ENCODE measurements around the gene PRKN. TPM values are rescaled to one million over a fixed set of nuclear protein-coding genes. Genes with fewer than 3 reads are reported as not detected.
"Not testable (repeated sequence)": the region's sequence is repeated elsewhere in the genome, so short reads cannot be mapped to it uniquely, and the experiment has no call there.

The PRKN gene
- total RNA-seq, 4 donors from 2014 or later = 8.4 to 44.8 (median 12.6) TPM

DNA sequence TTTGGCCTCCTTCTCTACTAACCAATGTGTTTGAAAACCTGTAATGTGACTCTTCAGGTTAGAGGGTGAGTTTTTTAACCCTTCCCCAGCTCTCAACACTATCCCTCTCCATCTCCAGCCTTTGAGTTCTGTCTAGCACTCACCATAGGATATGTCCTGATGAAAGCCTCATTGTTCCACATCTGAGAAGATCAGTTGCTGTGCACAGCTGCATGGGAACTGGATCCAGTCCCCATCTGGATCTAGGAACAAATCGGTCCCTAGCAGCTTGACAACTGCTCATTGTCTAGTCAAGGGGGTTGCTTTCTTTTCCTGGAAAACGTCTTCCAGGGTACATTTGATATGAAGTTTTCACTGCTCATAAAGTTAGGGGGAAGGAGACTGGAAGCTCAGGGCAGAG, 1408.3 kb downstream of the PRKN start:
- TF ChIP-seq, protein P1, sequence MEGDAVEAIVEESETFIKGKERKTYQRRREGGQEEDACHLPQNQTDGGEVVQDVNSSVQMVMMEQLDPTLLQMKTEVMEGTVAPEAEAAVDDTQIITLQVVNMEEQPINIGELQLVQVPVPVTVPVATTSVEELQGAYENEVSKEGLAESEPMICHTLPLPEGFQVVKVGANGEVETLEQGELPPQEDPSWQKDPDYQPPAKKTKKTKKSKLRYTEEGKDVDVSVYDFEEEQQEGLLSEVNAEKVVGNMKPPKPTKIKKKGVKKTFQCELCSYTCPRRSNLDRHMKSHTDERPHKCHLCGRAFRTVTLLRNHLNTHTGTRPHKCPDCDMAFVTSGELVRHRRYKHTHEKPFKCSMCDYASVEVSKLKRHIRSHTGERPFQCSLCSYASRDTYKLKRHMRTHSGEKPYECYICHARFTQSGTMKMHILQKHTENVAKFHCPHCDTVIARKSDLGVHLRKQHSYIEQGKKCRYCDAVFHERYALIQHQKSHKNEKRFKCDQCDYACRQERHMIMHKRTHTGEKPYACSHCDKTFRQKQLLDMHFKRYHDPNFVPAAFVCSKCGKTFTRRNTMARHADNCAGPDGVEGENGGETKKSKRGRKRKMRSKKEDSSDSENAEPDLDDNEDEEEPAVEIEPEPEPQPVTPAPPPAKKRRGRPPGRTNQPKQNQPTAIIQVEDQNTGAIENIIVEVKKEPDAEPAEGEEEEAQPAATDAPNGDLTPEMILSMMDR (IDR thresholded peaks at IDR 0.05) = no peak
- no peak for ATAC-seq (ENCODE audit: low FRiP score)

DNA sequence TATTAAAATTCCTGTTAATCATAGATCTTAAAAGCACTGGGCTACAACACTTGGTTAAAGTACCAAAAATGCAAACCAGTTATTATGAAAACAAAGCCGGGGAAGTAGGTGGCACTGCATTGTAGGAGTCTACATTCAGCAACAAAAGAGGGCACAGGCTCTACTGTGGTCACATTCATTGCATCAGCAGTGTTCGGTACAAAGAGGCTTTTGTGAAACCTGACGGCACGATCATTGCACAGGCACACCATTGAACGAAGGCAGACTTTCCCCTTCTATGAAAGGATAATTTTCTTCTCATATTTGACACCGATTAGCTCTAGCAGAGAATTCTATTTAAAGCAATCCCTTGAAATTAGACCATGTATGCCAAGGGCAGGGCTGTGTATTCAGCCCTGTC, 1409.1 kb downstream of the PRKN start:
- TF ChIP-seq, protein P1 (IDR thresholded peaks at IDR 0.05) = no peak
- no peak for ATAC-seq (ENCODE audit: low FRiP score)
- DNase-seq (ENCODE audit: low spot score) = no peak

More for the DNA sequence above, 1408.3 kb downstream of the PRKN start:
- no peak for DNase-seq (ENCODE audit: low spot score)

DNA sequence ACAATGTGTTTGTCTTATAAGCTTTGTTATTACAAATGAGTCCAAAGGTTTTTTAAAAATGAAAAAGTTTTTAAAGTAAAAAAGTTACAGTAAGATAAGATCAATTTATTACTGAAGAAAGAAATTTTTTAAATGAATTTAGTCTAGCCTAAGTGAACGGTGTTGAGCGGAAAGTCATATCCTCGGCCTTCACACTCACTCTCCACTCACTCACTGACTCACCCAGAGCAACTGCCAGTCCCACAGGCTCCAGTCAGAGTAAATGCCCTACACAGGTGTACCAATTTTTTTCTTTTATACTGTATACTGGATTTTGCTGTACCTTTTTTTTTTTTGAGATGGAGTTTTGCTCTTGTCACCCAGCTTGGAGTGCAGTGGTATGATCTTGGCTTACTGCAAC, 1411.0 kb downstream of the PRKN start:
- no peak for DNase-seq (ENCODE audit: low spot score)
- ATAC-seq (ENCODE audit: low FRiP score) = no peak
- TF ChIP-seq, protein P1 (IDR thresholded peaks at IDR 0.05) = no peak

DNA sequence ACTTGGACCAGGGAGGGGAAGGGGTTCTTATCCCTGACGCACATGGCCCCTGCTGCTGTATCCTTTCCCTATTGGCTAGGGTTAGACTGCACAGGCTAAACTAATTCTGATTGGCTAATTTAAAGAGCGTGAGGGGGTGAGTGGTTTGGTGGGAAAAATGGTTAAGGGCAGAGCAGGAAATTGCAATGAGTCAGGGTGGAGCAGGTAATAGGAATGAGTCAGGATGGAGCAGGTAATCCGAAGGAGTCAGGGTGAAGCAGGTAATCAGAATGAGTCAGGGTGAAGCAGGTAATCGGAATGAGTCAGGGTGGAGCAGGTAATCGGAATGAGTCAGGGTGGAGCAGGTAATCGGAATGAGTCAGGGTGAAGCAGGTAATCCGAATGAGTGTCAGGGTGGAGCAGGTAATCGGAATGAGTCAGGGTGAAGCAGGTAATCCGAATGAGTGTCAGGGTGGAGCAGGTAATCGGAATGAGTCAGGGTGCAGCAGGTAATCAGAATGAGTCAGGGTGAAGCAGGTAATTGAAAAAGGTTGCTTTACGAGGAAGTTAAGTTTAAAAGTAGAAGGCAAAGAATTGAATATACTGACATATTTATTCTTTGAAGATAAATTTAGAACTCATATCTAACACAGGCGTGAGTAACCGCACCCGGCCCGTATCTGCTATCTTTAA, 1412.2 kb downstream of the PRKN start:
- not testable (repeated sequence) for DNase-seq (ENCODE audit: low spot score); ATAC-seq (ENCODE audit: low FRiP score)

DNA sequence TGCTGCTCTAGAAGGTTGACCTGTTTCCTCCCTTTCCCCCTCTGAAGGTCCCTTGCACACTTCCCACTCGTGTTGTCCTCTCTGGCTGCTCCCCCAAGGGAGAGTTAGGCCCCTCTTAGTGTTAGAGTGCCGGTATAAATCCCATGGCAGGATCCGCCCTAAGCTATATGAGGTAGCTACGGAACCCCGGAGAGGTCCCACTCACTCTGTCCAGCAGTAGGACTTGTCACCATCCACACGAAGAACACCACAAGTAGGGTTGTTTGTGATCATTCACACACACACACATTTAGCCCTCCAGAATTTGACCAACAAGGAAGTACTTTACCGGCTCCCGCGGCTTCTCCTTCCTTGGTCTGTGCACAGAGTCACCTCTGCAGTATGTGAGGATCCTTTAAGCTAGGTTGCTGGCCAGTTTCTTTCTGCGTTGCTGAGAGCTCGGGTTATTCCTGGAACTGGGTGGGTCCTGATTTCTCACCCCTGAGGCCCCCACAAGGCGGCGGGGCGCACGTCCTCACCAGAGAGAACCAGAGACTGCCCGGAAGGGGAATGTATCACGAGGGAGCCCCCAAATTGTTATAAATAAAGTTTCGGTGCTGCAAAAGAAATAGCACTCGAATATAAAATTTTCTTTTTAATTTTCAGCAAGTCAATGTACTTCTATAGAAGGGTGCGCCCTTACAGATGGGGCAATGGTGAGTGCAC, 1412.9 kb downstream of the PRKN start:
- not testable (repeated sequence) for DNase-seq (ENCODE audit: low spot score); ATAC-seq (ENCODE audit: low FRiP score)

DNA sequence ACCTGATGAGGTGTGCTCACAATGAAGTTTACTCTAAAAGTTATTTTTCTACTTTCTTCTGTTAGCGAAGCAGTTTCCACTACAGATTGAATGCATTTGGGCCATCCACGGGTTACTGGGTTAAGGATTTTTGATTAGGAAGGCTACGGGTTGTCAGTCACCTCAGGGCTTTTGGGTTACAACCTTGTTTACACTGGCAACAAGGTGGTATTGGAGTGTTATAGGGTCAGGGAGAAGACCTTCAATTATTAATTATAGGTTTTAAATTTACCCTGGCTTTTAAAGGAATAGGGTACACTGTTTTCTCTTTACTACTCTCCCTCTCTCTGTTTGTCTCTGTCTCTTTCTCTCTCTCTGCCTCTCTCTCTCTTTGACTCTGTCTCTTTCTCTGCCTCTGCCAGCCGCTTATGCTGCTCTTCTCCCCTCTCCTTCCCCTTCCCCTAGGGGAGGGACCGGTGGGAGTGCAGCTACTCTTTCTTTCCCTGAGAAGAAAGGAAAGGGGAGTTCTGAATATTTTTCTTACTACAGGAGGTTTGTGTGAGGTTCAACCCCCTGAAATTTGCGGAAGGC, 1413.5 kb downstream of the PRKN start:
- no peak for DNase-seq (ENCODE audit: low spot score)
- TF ChIP-seq, protein P1 (IDR thresholded peaks at IDR 0.05) = no peak
- ATAC-seq (ENCODE audit: low FRiP score) = no peak

DNA sequence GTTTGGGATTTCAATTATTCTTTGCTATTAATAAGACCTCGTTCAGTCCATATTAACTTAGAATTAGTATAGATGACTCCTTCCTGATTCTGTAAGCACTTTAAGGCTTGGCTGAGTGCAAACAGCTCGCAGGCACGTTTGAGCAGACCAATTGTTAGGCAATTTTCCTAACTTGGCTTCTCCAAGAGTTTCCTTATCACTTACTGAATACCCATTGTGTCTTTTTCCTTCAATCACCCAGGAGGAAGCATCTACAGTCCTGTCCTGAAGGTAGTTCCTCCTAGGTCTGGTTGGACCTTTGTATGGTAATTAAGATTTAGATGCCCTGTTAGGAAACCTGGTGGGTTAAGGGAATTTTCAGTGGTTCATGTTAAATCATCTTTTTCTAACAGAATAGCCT, 1414.1 kb downstream of the PRKN start:
- not testable (repeated sequence) for DNase-seq (ENCODE audit: low spot score); ATAC-seq (ENCODE audit: low FRiP score)

DNA sequence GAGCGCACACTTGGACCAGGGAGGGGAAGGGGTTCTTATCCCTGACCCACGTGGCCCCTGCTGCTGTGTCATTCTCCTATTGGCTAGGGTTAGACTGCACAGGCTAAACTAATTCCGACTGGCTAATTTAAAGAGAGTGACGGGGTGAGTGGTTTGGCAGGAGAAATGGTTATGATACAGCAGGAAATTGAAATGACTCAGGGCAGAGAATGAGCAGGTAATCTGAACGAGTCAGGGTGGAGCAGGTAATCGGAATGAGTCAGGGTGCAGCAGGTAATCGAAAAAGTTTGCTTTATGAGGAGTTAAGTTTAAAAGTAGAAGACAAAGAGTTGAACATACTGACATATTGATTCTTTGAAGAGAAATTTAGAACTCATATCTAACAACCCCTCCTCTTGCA, 1417.8 kb downstream of the PRKN start:
- not testable (repeated sequence) for ATAC-seq (ENCODE audit: low FRiP score); DNase-seq (ENCODE audit: low spot score)

DNA sequence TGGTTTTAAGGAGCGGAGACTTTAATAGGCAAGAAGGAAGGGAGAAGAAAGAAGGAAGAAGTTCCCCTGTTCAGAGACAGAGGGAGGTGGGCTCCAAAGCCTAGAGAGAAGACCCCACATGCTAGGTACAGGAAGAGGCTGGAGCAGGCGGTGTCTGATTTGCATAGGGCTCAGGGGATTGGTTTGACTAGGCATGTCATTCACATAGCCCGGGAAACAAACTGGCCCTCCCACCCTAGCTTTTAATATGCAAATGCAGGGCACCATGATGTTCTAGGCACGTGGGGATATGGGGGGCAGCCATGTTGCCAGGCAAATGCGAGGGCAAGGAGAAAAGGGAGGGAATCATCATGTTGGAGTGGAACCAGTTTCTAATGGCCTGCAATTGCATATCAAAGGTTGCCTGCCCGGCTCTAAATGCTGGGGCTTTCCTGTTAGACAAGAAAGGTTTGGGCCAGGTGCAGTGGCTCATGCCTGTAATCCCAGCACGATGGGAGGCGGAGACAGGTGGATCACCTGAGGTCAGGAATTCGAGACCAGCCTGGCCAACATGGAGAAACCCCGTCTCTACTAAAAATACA, 1419.4 kb downstream of the PRKN start:
- DNase-seq (ENCODE audit: low spot score) (no peak), ATAC-seq (ENCODE audit: low FRiP score) (no peak)
- TF ChIP-seq, protein P1 (IDR thresholded peaks at IDR 0.05) = no peak

Measured in omental fat pad (tissue), 4 donors.